GM12891 (cell line): Measurements from ENCODE around the gene CRADD.

Experiments used
- PAX5 ChIP-seq: IDR thresholded peaks from 2 replicates; pipeline ENCODE4 v1.6.1; 2011; ENCODE audit warnings: low read length, moderate library complexity, mild to moderate bottlenecking; ENCODE audit not compliant: insufficient read depth, severe bottlenecking
- POLR2A ChIP-seq: IDR thresholded peaks from 2 replicates; pipeline ENCODE4 v1.6.1; 2011; ENCODE audit warnings: low read depth, low read length, control low read depth
- POLR2AphosphoS5 ChIP-seq: IDR thresholded peaks from 2 replicates; pipeline ENCODE4 v1.6.1; 2011; ENCODE audit warnings: low read depth, low read length, control low read depth
- POU2F2 ChIP-seq: IDR thresholded peaks from 2 replicates; pipeline ENCODE4 v1.6.1; 2011; ENCODE audit warnings: low read depth, mild to moderate bottlenecking, control low read depth, low read length, moderate library complexity
- SPI1 ChIP-seq: IDR thresholded peaks from 2 replicates; pipeline ENCODE4 v1.6.1; 2011; ENCODE audit warnings: low read depth, low read length, control low read depth
- TAF1 ChIP-seq: IDR thresholded peaks from 2 replicates; pipeline ENCODE4 v1.6.1; 2011; ENCODE audit warnings: low read depth, low read length, control low read depth

DNA sequence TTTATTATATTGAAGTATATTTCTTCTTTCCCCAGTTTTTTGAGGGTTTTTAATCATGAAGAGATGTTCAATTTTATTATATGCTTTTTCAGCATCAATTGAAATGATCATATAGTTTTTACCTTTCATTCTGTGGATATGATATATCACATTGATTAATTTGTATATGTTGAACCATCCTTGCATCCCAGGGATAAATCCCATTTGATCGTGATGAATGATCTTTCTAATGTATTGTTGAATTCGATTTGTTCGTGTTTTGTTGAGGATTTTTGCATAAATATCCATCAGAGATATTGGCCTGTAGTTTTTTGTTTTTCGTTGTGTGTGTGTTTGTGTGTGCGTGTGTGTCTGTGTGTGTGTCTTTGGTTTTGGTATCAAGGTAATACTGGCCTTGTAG is 196.4 kb downstream of the CRADD start:
- TF ChIP-seq PAX5 (no peak), POLR2A (no peak), POLR2AphosphoS5 (no peak), TAF1 (no peak), SPI1 (no peak), POU2F2 (no peak)
